IPS-18c (cell line): ENCODE data around the gene GBF1.

ENCODE experiments used
- H3K4me3 ChIP-seq: 2 replicates; pipeline ENCODE4 v1.7.0; 2013; ENCODE audit warnings: low read depth, mild to moderate bottlenecking, low read length, moderate library complexity; ENCODE audit not compliant: insufficient read depth
- H3K9me3 ChIP-seq: one replicate; pipeline ENCODE4 v1.6.1; 2013; ENCODE audit warnings: mild to moderate bottlenecking, low read length, moderate library complexity; ENCODE audit not compliant: control insufficient read depth, insufficient read depth

Gene GBF1

GRCh38 chr10:102352066-102352715, 106.9 kb downstream of the GBF1 start:
- Histone ChIP-seq H3K9me3 (no peaks in the 10 kb centered on the region), H3K4me3 (no peak overlapping the region)

GRCh38 chr10:102354451-102354850, 109.1 kb downstream of the GBF1 start:
- H3K9me3 ChIP-seq, result no peaks in the 10 kb centered on the region
- H3K4me3 ChIP-seq, result no peak overlapping the region

- no peak overlapping the region for H3K4me3 ChIP-seq
- no peaks in the 10 kb centered on the region for H3K9me3 ChIP-seq
Measured at GRCh38 chr10:102358712-102359382, 113.5 kb downstream of the GBF1 start.

- no peak overlapping the region for H3K4me3 ChIP-seq
- peaks cover 3% of the 10 kb centered on the region for H3K9me3 ChIP-seq
Measured at GRCh38 chr10:102367441-102367840, 122.1 kb downstream of the GBF1 start.

GRCh38 chr10:102368077-102368476, 122.7 kb downstream of the GBF1 start:
- no peak overlapping the region for H3K4me3 ChIP-seq
- H3K9me3 ChIP-seq, result peaks cover 3% of the 10 kb centered on the region

GRCh38 chr10:102371295-102371694, 126.0 kb downstream of the GBF1 start:
- peaks cover 3% of the 10 kb centered on the region for H3K9me3 ChIP-seq
- no peak overlapping the region for H3K4me3 ChIP-seq

- Histone ChIP-seq H3K9me3 (peaks cover under 1% of the 10 kb centered on the region), H3K4me3 (no peak overlapping the region)
Measured at GRCh38 chr10:102375250-102375649, 129.9 kb downstream of the GBF1 start.

GRCh38 chr10:102375867-102376266, 130.5 kb downstream of the GBF1 start:
- H3K4me3 ChIP-seq, result no peak overlapping the region
- H3K9me3 ChIP-seq, result no peaks in the 10 kb centered on the region

- Histone ChIP-seq H3K4me3 (no peak overlapping the region), H3K9me3 (no peaks in the 10 kb centered on the region)
Measured at GRCh38 chr10:102376901-102377300, 131.6 kb downstream of the GBF1 start.

- no peaks in the 10 kb centered on the region for H3K9me3 ChIP-seq
Measured at GRCh38 chr10:102379383-102379782, 134.1 kb downstream of the GBF1 start.

GRCh38 chr10:102381983-102382382, 136.7 kb downstream of the GBF1 start:
- Histone ChIP-seq H3K4me3 (no peak overlapping the region), H3K9me3 (no peaks in the 10 kb centered on the region)

More at GRCh38 chr10:102379383-102379782, 134.1 kb downstream of the GBF1 start:
- no peak overlapping the region for H3K4me3 ChIP-seq

- H3K9me3 ChIP-seq, result no peaks in the 10 kb centered on the region
- no peak overlapping the region for H3K4me3 ChIP-seq
Measured at GRCh38 chr10:102382871-102383270, 137.5 kb downstream of the GBF1 start.

GRCh38 chr10:102384053-102384452, 138.7 kb downstream of the GBF1 start:
- H3K9me3 ChIP-seq, result no peaks in the 10 kb centered on the region

GRCh38 chr10:102384606-102385429, 139.5 kb downstream of the GBF1 start:
- Histone ChIP-seq H3K9me3 (no peaks in the 10 kb centered on the region), H3K4me3 (no peak overlapping the region)

More at GRCh38 chr10:102384053-102384452, 138.7 kb downstream of the GBF1 start:
- no peak overlapping the region for H3K4me3 ChIP-seq

- Histone ChIP-seq H3K4me3 (no peak overlapping the region), H3K9me3 (no peaks in the 10 kb centered on the region)
Measured at GRCh38 chr10:102389894-102390293, 144.6 kb downstream of the GBF1 start.

- no peak overlapping the region for H3K4me3 ChIP-seq
- peaks cover 2% of the 10 kb centered on the region for H3K9me3 ChIP-seq
Measured at GRCh38 chr10:102392306-102392705, 147.0 kb downstream of the GBF1 start.

GRCh38 chr10:102393411-102394078, 148.2 kb downstream of the GBF1 start:
- H3K9me3 ChIP-seq, result peaks cover 2% of the 10 kb centered on the region
- peak overlapping the region; percentile 75 for H3K4me3 ChIP-seq
